ENCODE measurements around the gene PINK1.

The PINK1 gene

GRCh38 chr1:20621012-20621411, 12.2 kb upstream of the PINK1 start:
- H3K4me3 Mint-ChIP-seq: no peak overlapping the region
- ATAC-seq (replicated peaks) (no peak), DNase-seq (no peak)
- H3K4me1 Mint-ChIP-seq: no peaks in the 10 kb centered on the region
- no peak overlapping the region for H3K27ac Mint-ChIP-seq
- H3K36me3 Mint-ChIP-seq: no peaks in the 10 kb centered on the region
- H3K9me3 Mint-ChIP-seq: no peaks in the 10 kb centered on the region
- H3K27me3 Mint-ChIP-seq: peaks cover 18 to 25% of the 10 kb centered on the region in 2 donors

GRCh38 chr1:20624709-20625108, 8.5 kb upstream of the PINK1 start:
- no peaks in the 10 kb centered on the region for H3K4me1 Mint-ChIP-seq
- no peak overlapping the region for H3K27ac Mint-ChIP-seq
- peaks cover 28 to 33% of the 10 kb centered on the region in 2 donors for H3K27me3 Mint-ChIP-seq
- DNase-seq (no peak), ATAC-seq (replicated peaks) (no peak)
- H3K9me3 Mint-ChIP-seq: peaks cover 9 to 10% of the 10 kb centered on the region in 2 donors
- H3K36me3 Mint-ChIP-seq: peaks cover 0 to 4% of the 10 kb centered on the region in 2 donors
- H3K4me3 Mint-ChIP-seq: no peak overlapping the region

GRCh38 chr1:20625176-20626097, 7.8 kb upstream of the PINK1 start:
- Mint-ChIP-seq H3K4me3 (no peak overlapping the region), H3K27me3 (peaks cover 28 to 33% of the 10 kb centered on the region in 2 donors), H3K9me3 (peaks cover 9 to 10% of the 10 kb centered on the region in 2 donors), H3K36me3 (peaks cover 0 to 4% of the 10 kb centered on the region in 2 donors), H3K4me1 (no peaks in the 10 kb centered on the region), H3K27ac (no peak overlapping the region)
- ATAC-seq (replicated peaks) (no peak), DNase-seq (no peak)

- H3K27ac Mint-ChIP-seq: no peak overlapping the region
- peaks cover 28 to 33% of the 10 kb centered on the region in 2 donors for H3K27me3 Mint-ChIP-seq
- DNase-seq: no peak
- peaks cover 9 to 10% of the 10 kb centered on the region in 2 donors for H3K9me3 Mint-ChIP-seq
- H3K4me1 Mint-ChIP-seq: no peaks in the 10 kb centered on the region
- no peak for ATAC-seq (replicated peaks)
- H3K36me3 Mint-ChIP-seq: peaks cover 0 to 4% of the 10 kb centered on the region in 2 donors
- H3K4me3 Mint-ChIP-seq: no peak overlapping the region
Observed at GRCh38 chr1:20626098-20626427, 7.2 kb upstream of the PINK1 start.

- H3K9me3 Mint-ChIP-seq: peaks cover 9 to 10% of the 10 kb centered on the region in 2 donors
- H3K27me3 Mint-ChIP-seq: peaks cover 28 to 33% of the 10 kb centered on the region in 2 donors
- H3K4me1 Mint-ChIP-seq: no peaks in the 10 kb centered on the region
- no peak overlapping the region for H3K4me3 Mint-ChIP-seq
- no peak overlapping the region for H3K27ac Mint-ChIP-seq
- ATAC-seq (replicated peaks) (no peak), DNase-seq (no peak)
- H3K36me3 Mint-ChIP-seq: peaks cover 0 to 4% of the 10 kb centered on the region in 2 donors
Observed at GRCh38 chr1:20626524-20626923, 6.7 kb upstream of the PINK1 start.

GRCh38 chr1:20630729-20631128, 2.5 kb upstream of the PINK1 start:
- no peak for ATAC-seq (replicated peaks)
- Mint-ChIP-seq H3K4me1 (peaks cover 7% of the 10 kb centered on the region in 2 donors), H3K27me3 (peaks cover 19 to 20% of the 10 kb centered on the region in 2 donors), H3K36me3 (peaks cover 0 to 4% of the 10 kb centered on the region in 2 donors), H3K9me3 (peaks cover 9 to 10% of the 10 kb centered on the region in 2 donors), H3K27ac (no peak overlapping the region), H3K4me3 (no peak overlapping the region)
- DNase-seq: no peak

GRCh38 chr1:20632386-20632785, 872 bp upstream of the PINK1 start:
- H3K9me3 Mint-ChIP-seq: peaks cover 9 to 10% of the 10 kb centered on the region in 2 donors
- no peak overlapping the region for H3K27ac Mint-ChIP-seq
- ATAC-seq (replicated peaks) (no peak), DNase-seq (no peak)
- peaks cover 7 to 10% of the 10 kb centered on the region in 2 donors for H3K27me3 Mint-ChIP-seq
- peaks cover 7 to 10% of the 10 kb centered on the region in 2 donors for H3K4me1 Mint-ChIP-seq
- H3K4me3 Mint-ChIP-seq: peak overlapping the region; percentile 33 to 78
- peaks cover 1 to 6% of the 10 kb centered on the region in 2 donors for H3K36me3 Mint-ChIP-seq

- Mint-ChIP-seq H3K4me3 (peak overlapping the region; percentile 83), H3K27ac (peak overlapping the region; percentile 76), H3K9me3 (peaks cover under 1 to 2% of the 10 kb centered on the region in 2 donors), H3K36me3 (peaks cover 2 to 3% of the 10 kb centered on the region in 2 donors), H3K4me1 (peaks cover 7 to 10% of the 10 kb centered on the region in 2 donors), H3K27me3 (no peaks in the 10 kb centered on the region)
- ATAC-seq (replicated peaks) (peak; percentile 13 to 16), DNase-seq (no peak)
Observed at GRCh38 chr1:20634065-20634593, 871 bp downstream of the PINK1 start.

- DNase-seq: no peak
- no peak for ATAC-seq (replicated peaks)
- Mint-ChIP-seq H3K4me1 (peaks cover 7 to 10% of the 10 kb centered on the region in 2 donors), H3K9me3 (no peaks in the 10 kb centered on the region), H3K27me3 (no peaks in the 10 kb centered on the region), H3K4me3 (peak overlapping the region; percentile 83), H3K36me3 (peaks cover 2 to 3% of the 10 kb centered on the region in 2 donors), H3K27ac (no peak overlapping the region)
Observed at GRCh38 chr1:20634594-20635084, 1.4 kb downstream of the PINK1 start.

- no peak overlapping the region for H3K27ac Mint-ChIP-seq
- ATAC-seq (replicated peaks): no peak
- H3K9me3 Mint-ChIP-seq: no peaks in the 10 kb centered on the region
Observed at GRCh38 chr1:20636785-20637347, 3.6 kb downstream of the PINK1 start.

GRCh38 chr1:20640183-20640597, 6.9 kb downstream of the PINK1 start:
- H3K27ac Mint-ChIP-seq: no peak overlapping the region
- peak; percentile 90 to 93 for ATAC-seq (replicated peaks)
- DNase-seq: peak; percentile 43
- peaks cover 2 to 8% of the 10 kb centered on the region in 2 donors for H3K4me1 Mint-ChIP-seq
- H3K27me3 Mint-ChIP-seq: no peaks in the 10 kb centered on the region
- no peaks in the 10 kb centered on the region for H3K9me3 Mint-ChIP-seq
- no peak overlapping the region for H3K4me3 Mint-ChIP-seq
- peaks cover 8 to 9% of the 10 kb centered on the region in 2 donors for H3K36me3 Mint-ChIP-seq

More at GRCh38 chr1:20636785-20637347, 3.6 kb downstream of the PINK1 start:
- no peak for DNase-seq
- Mint-ChIP-seq H3K36me3 (peaks cover 6 to 7% of the 10 kb centered on the region in 2 donors), H3K4me1 (peaks cover 10 to 15% of the 10 kb centered on the region in 2 donors), H3K27me3 (no peaks in the 10 kb centered on the region), H3K4me3 (no peak overlapping the region)

GRCh38 chr1:20641975-20642374, 8.7 kb downstream of the PINK1 start:
- Mint-ChIP-seq H3K4me1 (peaks cover 0 to 8% of the 10 kb centered on the region in 2 donors), H3K4me3 (no peak overlapping the region), H3K27ac (no peak overlapping the region), H3K27me3 (no peaks in the 10 kb centered on the region), H3K9me3 (no peaks in the 10 kb centered on the region), H3K36me3 (peaks cover 9 to 11% of the 10 kb centered on the region in 2 donors)
- ATAC-seq (replicated peaks) (no peak), DNase-seq (no peak)

GRCh38 chr1:20643080-20643479, 9.8 kb downstream of the PINK1 start:
- Mint-ChIP-seq H3K4me1 (peaks cover 0 to 8% of the 10 kb centered on the region in 2 donors), H3K9me3 (no peaks in the 10 kb centered on the region), H3K36me3 (peaks cover 6 to 9% of the 10 kb centered on the region in 2 donors), H3K4me3 (no peak overlapping the region), H3K27me3 (no peaks in the 10 kb centered on the region), H3K27ac (no peak overlapping the region)
- DNase-seq (no peak), ATAC-seq (replicated peaks) (no peak)

GRCh38 chr1:20644416-20644815, 11.2 kb downstream of the PINK1 start:
- ATAC-seq (replicated peaks) (no peak), DNase-seq (no peak)
- Mint-ChIP-seq H3K4me1 (peaks cover 0 to 8% of the 10 kb centered on the region in 2 donors), H3K27ac (no peak overlapping the region), H3K36me3 (peaks cover 16 to 17% of the 10 kb centered on the region in 2 donors), H3K4me3 (no peak overlapping the region), H3K9me3 (no peaks in the 10 kb centered on the region), H3K27me3 (no peaks in the 10 kb centered on the region)

All from stimulated activated naive B cell treated with anti-CD40 and anti-IgM and Interleukin-4, amounts not matched to agents 10 μg/mL and 1 μg/mL and 100 μg/mL, for 72 hours (primary cell).